Measurements from ENCODE around the gene VTI1A.

Gene VTI1A

GRCh38 chr10:112643600-112644264 lies 196.7 kb downstream of the VTI1A start:
- DNase-seq, result no peak

GRCh38 chr10:112644265-112644645 lies 197.2 kb downstream of the VTI1A start:
- no peak for DNase-seq

- DNase-seq, result no peak
Observed at GRCh38 chr10:112649006-112649821, 202.2 kb downstream of the VTI1A start.

GRCh38 chr10:112649822-112650152 lies 202.8 kb downstream of the VTI1A start:
- DNase-seq, result no peak

GRCh38 chr10:112650588-112651030 lies 203.6 kb downstream of the VTI1A start:
- DNase-seq, result no peak

GRCh38 chr10:112653215-112653614 lies 206.2 kb downstream of the VTI1A start:
- no peak for DNase-seq

GRCh38 chr10:112653851-112654250 lies 206.8 kb downstream of the VTI1A start:
- no peak for DNase-seq

- no peak for DNase-seq
Observed at GRCh38 chr10:112654794-112655193, 207.8 kb downstream of the VTI1A start.

GRCh38 chr10:112655722-112656121 lies 208.7 kb downstream of the VTI1A start:
- no peak for DNase-seq

GRCh38 chr10:112658465-112658864 lies 211.4 kb downstream of the VTI1A start:
- DNase-seq, result no peak

GRCh38 chr10:112658900-112659638 lies 212.1 kb downstream of the VTI1A start:
- DNase-seq, result no peak

GRCh38 chr10:112663234-112664125 lies 216.5 kb downstream of the VTI1A start:
- peak; percentile 62 to 94 for DNase-seq

GRCh38 chr10:112666094-112666493 lies 219.1 kb downstream of the VTI1A start:
- DNase-seq, result no peak

GRCh38 chr10:112669989-112670388 lies 223.0 kb downstream of the VTI1A start:
- no peak for DNase-seq

GRCh38 chr10:112671743-112672142 lies 224.7 kb downstream of the VTI1A start:
- no peak for DNase-seq

- DNase-seq, result no peak
Observed at GRCh38 chr10:112672706-112673105, 225.7 kb downstream of the VTI1A start.

GRCh38 chr10:112675560-112676083 lies 228.6 kb downstream of the VTI1A start:
- no peak for DNase-seq

GRCh38 chr10:112677689-112678088 lies 230.7 kb downstream of the VTI1A start:
- DNase-seq, result no peak

- DNase-seq, result no peak
Observed at GRCh38 chr10:112678581-112678980, 231.6 kb downstream of the VTI1A start.

- DNase-seq, result no peak
Observed at GRCh38 chr10:112678987-112679386, 232.0 kb downstream of the VTI1A start.

- DNase-seq, result no peak
Observed at GRCh38 chr10:112679392-112679791, 232.4 kb downstream of the VTI1A start.

GRCh38 chr10:112680586-112680985 lies 233.6 kb downstream of the VTI1A start:
- DNase-seq, result no peak
